ENCODE measurements around the gene ACOD1. TPM values are rescaled to one million over a fixed set of nuclear protein-coding genes. Genes with fewer than 3 reads are reported as not detected.
A peak's percentile ranks its signal among the peaks of the same experiment; 100 is the strongest.
"Not testable (repeated sequence)": the region's sequence is repeated elsewhere in the genome, so short reads cannot be mapped to it uniquely, and the experiment has no call there.

ACOD1 gene
- total and polyA plus RNA-seq, 4 donors = not detected

DNA sequence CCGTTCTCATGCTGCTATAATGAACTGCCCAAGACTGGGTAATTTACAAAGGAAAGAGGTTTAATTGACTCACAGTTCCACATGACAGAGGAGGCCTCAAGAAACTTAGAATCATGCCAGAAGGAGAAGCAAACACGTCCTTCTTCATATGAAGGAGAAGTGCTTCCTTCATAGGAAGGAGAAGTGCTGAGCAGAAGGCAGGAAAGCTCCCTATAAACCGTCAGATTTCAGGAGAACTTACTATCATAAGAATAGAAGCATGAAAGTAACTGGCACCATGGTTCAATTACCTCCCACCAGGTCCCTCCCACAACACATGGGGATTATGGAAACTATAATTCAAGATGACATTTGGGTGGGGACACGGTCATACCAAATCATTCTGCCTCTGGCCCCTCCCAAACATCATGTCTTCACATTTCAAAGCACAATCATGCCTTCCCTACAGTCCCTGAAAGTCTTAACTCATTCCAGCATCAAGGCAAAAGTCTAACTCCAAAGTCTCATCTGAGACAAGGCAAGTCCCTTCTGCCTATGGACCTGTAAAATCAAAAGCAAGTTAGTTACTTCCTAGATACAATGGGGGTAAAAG lies 10.6 kb downstream of the ACOD1 start:
- H3K27me3 ChIP-seq (ENCODE audit: control insufficient read depth in 1 of 2, insufficient read depth in 2 of 2, low read length in 1 of 2) = no peaks in the 10 kb centered on the region
- 83 to 86% methylated on average over 4 of the region's 4 CpGs for WGBS, 2 donors
- no peak for DNase-seq
- intact Hi-C loops (cut with DNase I) = no loop called here
- H3K36me3 ChIP-seq (ENCODE audit: control insufficient read depth in 1 of 2, insufficient read depth in 2 of 2, low read length in 1 of 2) = no peaks in the 10 kb centered on the region
- no peak overlapping the region for H3K27ac ChIP-seq (ENCODE audit: low read depth in 1 of 2, low read length in 2 of 2)
- H3K4me1 ChIP-seq (ENCODE audit: control insufficient read depth in 1 of 2, insufficient read depth in 2 of 2, low read length in 2 of 2) = no peaks in the 10 kb centered on the region
- peaks cover 4% of the 10 kb centered on the region for H3K9me3 ChIP-seq (ENCODE audit: control insufficient read depth, low read length)
- ATAC-seq (ENCODE audit: low FRiP score) = no peak
- H3K4me3 ChIP-seq (ENCODE audit: low read length in 2 of 2) = no peak overlapping the region

DNA sequence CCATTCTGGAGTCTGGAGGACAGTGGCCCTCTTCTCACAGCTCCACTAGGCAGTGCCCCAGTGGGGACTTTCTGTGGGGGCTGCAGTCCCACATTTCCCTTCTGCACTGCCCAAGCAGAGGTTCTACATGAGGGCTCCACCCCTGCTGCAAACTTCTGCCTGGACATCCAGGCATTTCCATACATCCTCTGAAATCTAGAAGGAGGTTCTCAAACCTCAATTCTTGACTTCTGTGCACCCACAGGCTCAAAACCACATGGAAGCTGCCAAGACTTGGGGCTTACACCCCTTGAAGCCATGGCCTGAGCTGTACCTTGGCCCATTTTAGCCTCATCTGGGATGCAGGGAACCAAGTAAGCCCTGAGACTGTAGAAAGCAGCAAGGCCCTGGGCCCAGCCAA lies 11.4 kb downstream of the ACOD1 start:
- H3K9me3 ChIP-seq (ENCODE audit: control insufficient read depth, low read length); H3K27ac ChIP-seq (ENCODE audit: low read depth in 1 of 2, low read length in 2 of 2); H3K36me3 ChIP-seq (ENCODE audit: control insufficient read depth in 1 of 2, insufficient read depth in 2 of 2, low read length in 1 of 2); H3K4me1 ChIP-seq (ENCODE audit: control insufficient read depth in 1 of 2, insufficient read depth in 2 of 2, low read length in 2 of 2); H3K4me3 ChIP-seq (ENCODE audit: low read length in 2 of 2); H3K27me3 ChIP-seq (ENCODE audit: control insufficient read depth in 1 of 2, insufficient read depth in 2 of 2, low read length in 1 of 2); ATAC-seq (ENCODE audit: low FRiP score); DNase-seq; intact Hi-C loops (cut with DNase I): not testable (repeated sequence)

GRCh38 chr13:76965759-76966421 lies 17.6 kb downstream of the ACOD1 start:
- Histone ChIP-seq H3K4me1 (ENCODE audit: control insufficient read depth in 1 of 2, insufficient read depth in 2 of 2, low read length in 2 of 2) (no peaks in the 10 kb centered on the region), H3K27ac (ENCODE audit: low read depth in 1 of 2, low read length in 2 of 2) (peak overlapping the region in 1 of 2 donors; percentile 11), H3K36me3 (ENCODE audit: control insufficient read depth in 1 of 2, insufficient read depth in 2 of 2, low read length in 1 of 2) (no peaks in the 10 kb centered on the region), H3K9me3 (ENCODE audit: control insufficient read depth, low read length) (peaks cover 2% of the 10 kb centered on the region), H3K27me3 (ENCODE audit: control insufficient read depth in 1 of 2, insufficient read depth in 2 of 2, low read length in 1 of 2) (no peaks in the 10 kb centered on the region), H3K4me3 (ENCODE audit: low read length in 2 of 2) (no peak overlapping the region)
- 14 to 32% methylated on average over 6 of the region's 6 CpGs for WGBS, 2 donors
- DNase-seq (peak; percentile 80 to 85), ATAC-seq (ENCODE audit: low FRiP score) (peak; percentile 70)
- intact Hi-C loops (cut with DNase I) = no loop called here

GRCh38 chr13:76967031-76967430 lies 18.7 kb downstream of the ACOD1 start:
- H3K27me3 ChIP-seq (ENCODE audit: control insufficient read depth in 1 of 2, insufficient read depth in 2 of 2, low read length in 1 of 2) = no peaks in the 10 kb centered on the region
- 95 to 98% methylated on average over 6 of the region's 6 CpGs for WGBS, 2 donors
- H3K27ac ChIP-seq (ENCODE audit: low read depth in 1 of 2, low read length in 2 of 2) = no peak overlapping the region
- H3K9me3 ChIP-seq (ENCODE audit: control insufficient read depth, low read length) = no peaks in the 10 kb centered on the region
- ATAC-seq (ENCODE audit: low FRiP score) (no peak), DNase-seq (no peak)
- H3K4me1 ChIP-seq (ENCODE audit: control insufficient read depth in 1 of 2, insufficient read depth in 2 of 2, low read length in 2 of 2) = no peaks in the 10 kb centered on the region
- intact Hi-C loops (cut with DNase I) = no loop called here
- no peak overlapping the region for H3K4me3 ChIP-seq (ENCODE audit: low read length in 2 of 2)
- no peaks in the 10 kb centered on the region for H3K36me3 ChIP-seq (ENCODE audit: control insufficient read depth in 1 of 2, insufficient read depth in 2 of 2, low read length in 1 of 2)

GRCh38 chr13:76968041-76968440 lies 19.7 kb downstream of the ACOD1 start:
- intact Hi-C loops (cut with DNase I) = no loop called here
- WGBS, 2 donors = 87 to 88% methylated on average over 6 of the region's 6 CpGs
- Histone ChIP-seq H3K9me3 (ENCODE audit: control insufficient read depth, low read length) (no peaks in the 10 kb centered on the region), H3K4me1 (ENCODE audit: control insufficient read depth in 1 of 2, insufficient read depth in 2 of 2, low read length in 2 of 2) (no peaks in the 10 kb centered on the region), H3K27me3 (ENCODE audit: control insufficient read depth in 1 of 2, insufficient read depth in 2 of 2, low read length in 1 of 2) (no peaks in the 10 kb centered on the region), H3K36me3 (ENCODE audit: control insufficient read depth in 1 of 2, insufficient read depth in 2 of 2, low read length in 1 of 2) (no peaks in the 10 kb centered on the region), H3K4me3 (ENCODE audit: low read length in 2 of 2) (no peak overlapping the region), H3K27ac (ENCODE audit: low read depth in 1 of 2, low read length in 2 of 2) (no peak overlapping the region)
- ATAC-seq (ENCODE audit: low FRiP score) (no peak), DNase-seq (no peak)

GRCh38 chr13:76969488-76970365 lies 21.4 kb downstream of the ACOD1 start:
- WGBS, 2 donors = 94 to 95% methylated on average over 5 of the region's 5 CpGs
- intact Hi-C loops (cut with DNase I) = no loop called here
- H3K9me3 ChIP-seq (ENCODE audit: control insufficient read depth, low read length) = no peaks in the 10 kb centered on the region
- no peaks in the 10 kb centered on the region for H3K4me1 ChIP-seq (ENCODE audit: control insufficient read depth in 1 of 2, insufficient read depth in 2 of 2, low read length in 2 of 2)
- no peak overlapping the region for H3K27ac ChIP-seq (ENCODE audit: low read depth in 1 of 2, low read length in 2 of 2)
- no peaks in the 10 kb centered on the region for H3K27me3 ChIP-seq (ENCODE audit: control insufficient read depth in 1 of 2, insufficient read depth in 2 of 2, low read length in 1 of 2)
- ATAC-seq (ENCODE audit: low FRiP score) = no peak
- no peaks in the 10 kb centered on the region for H3K36me3 ChIP-seq (ENCODE audit: control insufficient read depth in 1 of 2, insufficient read depth in 2 of 2, low read length in 1 of 2)
- H3K4me3 ChIP-seq (ENCODE audit: low read length in 2 of 2) = no peak overlapping the region
- DNase-seq = no peak

GRCh38 chr13:76971215-76971614 lies 22.9 kb downstream of the ACOD1 start:
- 66 to 67% methylated on average over 3 of the region's 3 CpGs for WGBS, 2 donors
- no peak overlapping the region for H3K27ac ChIP-seq (ENCODE audit: low read depth in 1 of 2, low read length in 2 of 2)
- no peak for ATAC-seq (ENCODE audit: low FRiP score)

GRCh38 chr13:76971851-76972829 lies 23.8 kb downstream of the ACOD1 start:
- Histone ChIP-seq H3K4me1 (ENCODE audit: control insufficient read depth in 1 of 2, insufficient read depth in 2 of 2, low read length in 2 of 2) (no peaks in the 10 kb centered on the region), H3K27ac (ENCODE audit: low read depth in 1 of 2, low read length in 2 of 2) (no peak overlapping the region), H3K9me3 (ENCODE audit: control insufficient read depth, low read length) (no peaks in the 10 kb centered on the region), H3K36me3 (ENCODE audit: control insufficient read depth in 1 of 2, insufficient read depth in 2 of 2, low read length in 1 of 2) (no peaks in the 10 kb centered on the region), H3K4me3 (ENCODE audit: low read length in 2 of 2) (no peak overlapping the region), H3K27me3 (ENCODE audit: control insufficient read depth in 1 of 2, insufficient read depth in 2 of 2, low read length in 1 of 2) (no peaks in the 10 kb centered on the region)
- WGBS, 2 donors = 51 to 60% methylated on average over 19 of the region's 19 CpGs
- intact Hi-C loops (cut with DNase I) = no loop called here
- no peak for DNase-seq
- ATAC-seq (ENCODE audit: low FRiP score) = no peak

More at GRCh38 chr13:76971215-76971614, 22.9 kb downstream of the ACOD1 start:
- Histone ChIP-seq H3K9me3 (ENCODE audit: control insufficient read depth, low read length) (no peaks in the 10 kb centered on the region), H3K27me3 (ENCODE audit: control insufficient read depth in 1 of 2, insufficient read depth in 2 of 2, low read length in 1 of 2) (no peaks in the 10 kb centered on the region), H3K4me3 (ENCODE audit: low read length in 2 of 2) (no peak overlapping the region), H3K36me3 (ENCODE audit: control insufficient read depth in 1 of 2, insufficient read depth in 2 of 2, low read length in 1 of 2) (no peaks in the 10 kb centered on the region), H3K4me1 (ENCODE audit: control insufficient read depth in 1 of 2, insufficient read depth in 2 of 2, low read length in 2 of 2) (no peaks in the 10 kb centered on the region)
- DNase-seq = no peak
- intact Hi-C loops (cut with DNase I) = no loop called here

Data from aorta (tissue), 5 donors.